Keratinocyte (primary cell): ENCODE results near the gene ZBED6. TPM values are rescaled to one million over a fixed set of nuclear protein-coding genes. Genes with fewer than 3 reads are reported as not detected.

ENCODE experiments used
- DNase-seq: peaks from one replicate; pipeline ENCODE4 v3.0.0-alpha.2; 2011; ENCODE audit warnings: low read depth, missing footprints, low spot score
- FAIRE-seq: peaks from 2 replicates; lab custom pipeline; 2011; peaks lifted over from hg19 to GRCh38; lab: Jason Lieb, UNC
- H2AFZ ChIP-seq: 2 replicates; pipeline ENCODE4 v1.6.0; 2012; ENCODE audit warnings: low read length, control low read depth, inconsistent platforms; ENCODE audit not compliant: control insufficient read depth
- H3K27ac ChIP-seq: 2 replicates; pipeline ENCODE4 v1.5.1; 2011; ENCODE audit warnings: low read length; ENCODE audit not compliant: control insufficient read depth, insufficient read depth
- H3K27me3 ChIP-seq: 3 replicates; pipeline ENCODE4 v1.6.0; 2011; ENCODE audit warnings: low read length; ENCODE audit not compliant: control insufficient read depth, insufficient read depth; ENCODE audit errors: extremely low read depth
- H3K36me3 ChIP-seq, 2 experiments: 2 replicates in 1 of 2; 3 replicates in 1 of 2; pipeline ENCODE4 v1.5.1; 2011; ENCODE audit warnings: low read length in 2 of 2, mild to moderate bottlenecking in 1 of 2; ENCODE audit not compliant: control insufficient read depth in 2 of 2, insufficient read depth in 2 of 2; ENCODE audit errors: extremely low read depth in 1 of 2
- H3K4me1 ChIP-seq: 3 replicates; pipeline ENCODE4 v1.5.1; 2011; ENCODE audit warnings: low read length; ENCODE audit not compliant: control insufficient read depth, insufficient read depth; ENCODE audit errors: extremely low read depth
- H3K4me2 ChIP-seq: 3 replicates; pipeline ENCODE4 v1.6.0; 2011; ENCODE audit warnings: low read depth, low read length; ENCODE audit not compliant: control insufficient read depth, insufficient read depth; ENCODE audit errors: extremely low read depth
- H3K4me3 ChIP-seq, 3 experiments: fragments of 200-600 bp in 1 of 3; sonication (generic) in 1 of 3; 2 replicates in 2 of 3; 3 replicates in 1 of 3; pipeline ENCODE4 v1.5.1; 2011 to 2016; ENCODE audit warnings: low read length in 3 of 3, mild to moderate bottlenecking in 3 of 3, control low read depth in 2 of 3, inconsistent platforms in 1 of 3, low read depth in 1 of 3, mixed read lengths in 1 of 3, mixed run types in 1 of 3, moderate library complexity in 1 of 3; ENCODE audit not compliant: control insufficient read depth in 2 of 3, insufficient read depth in 2 of 3; ENCODE audit errors: extremely low read depth in 1 of 3
- H3K79me2 ChIP-seq: 2 replicates; pipeline ENCODE4 v1.6.0; 2012; ENCODE audit warnings: low read length; ENCODE audit not compliant: control insufficient read depth, insufficient read depth
- H3K9ac ChIP-seq: 3 replicates; pipeline ENCODE4 v1.6.0; 2011; ENCODE audit warnings: low read length; ENCODE audit not compliant: control insufficient read depth, insufficient read depth; ENCODE audit errors: extremely low read depth
- H3K9me1 ChIP-seq: 3 replicates; pipeline ENCODE4 v1.6.0; 2011; ENCODE audit warnings: low read length; ENCODE audit not compliant: control insufficient read depth, insufficient read depth; ENCODE audit errors: extremely low read depth
- H3K9me3 ChIP-seq: 2 replicates; pipeline ENCODE4 v1.5.1; 2012; ENCODE audit warnings: low read depth, low read length; ENCODE audit not compliant: control insufficient read depth
- H4K20me1 ChIP-seq: 3 replicates; pipeline ENCODE4 v1.6.0; 2011; ENCODE audit warnings: low read length; ENCODE audit not compliant: control insufficient read depth, insufficient read depth; ENCODE audit errors: extremely low read depth
- EZH2 ChIP-seq: IDR thresholded peaks from one replicate; pipeline ENCODE4 v1.6.1; 2012; ENCODE audit warnings: inconsistent platforms, mild to moderate bottlenecking, low read length, moderate library complexity
- dilution Hi-C: fragments of 300-500 bp; cut with MboI; formaldehyde crosslinking; loops from one replicate; pipeline ENCODE4 v1.7.0; 2020; ENCODE audit warnings: low sequenced_read_pairs; ENCODE audit not compliant: extremely low pct_ligation_motif_present
- polyA plus RNA-seq, 5 experiments: library from polyadenylated mRNA; depleted of rRNA in 3 of 5; stranded (reverse) in 3 of 5; stranded (forward) in 1 of 5; unstranded in 1 of 5; fragments of >200 nt; gene quantifications; 1 replicate in 1 of 5; 2 replicates in 3 of 5; 3 replicates in 1 of 5; pipeline versions ENCODE4 v1.2.1 to v1.2.3, GENCODE V29; 2011 to 2012; ENCODE audit warnings: missing spikeins in 2 of 5, low read depth in 1 of 5, low replicate concordance in 1 of 5
- small RNA-seq, 3 experiments: library from RNA; depleted of rRNA; stranded (forward); fragments of <200 nt; gene quantifications; one replicate each; pipeline ENCODE3, GENCODE V24; 2012; ENCODE audit warnings: low read depth in 3 of 3, low replicate concordance in 1 of 3; ENCODE audit not compliant: insufficient read length in 3 of 3
- TF ChIP-seq, protein P1 (sequence below), 3 experiments: IDR thresholded peaks in 1 of 3; conservative IDR thresholded peaks in 1 of 3; optimal IDR thresholded peaks in 1 of 3; 2 replicates in 2 of 3; 3 replicates in 1 of 3; pipeline versions ENCODE3 to v1.5.1; 2011; ENCODE audit warnings: low read length in 3 of 3, mild to moderate bottlenecking in 3 of 3, moderate library complexity in 2 of 3, control low read depth in 1 of 3, inconsistent platforms in 1 of 3; ENCODE audit not compliant: insufficient read depth in 2 of 3; ENCODE audit errors: extremely low read depth in 1 of 3

Gene ZBED6
- polyA plus RNA-seq, 1 donor (not counting 4 experiments of a cell fraction or from before 2014, with no cell fraction given) = 8.9 TPM

DNA sequence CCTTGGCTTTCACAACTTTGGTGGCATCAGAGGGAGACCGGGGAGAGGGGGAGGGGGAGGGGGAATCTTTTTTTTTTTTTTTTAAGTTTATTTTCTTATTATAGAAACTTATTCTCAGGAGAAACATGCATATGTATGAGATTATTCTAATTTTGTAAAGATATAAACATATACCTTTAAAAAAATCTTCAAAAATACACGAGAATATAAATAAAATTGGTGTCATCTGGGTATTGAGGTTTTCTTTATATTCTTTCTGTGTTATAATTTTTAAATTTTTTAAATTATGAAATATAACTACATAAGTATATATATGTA is 47.1 kb downstream of the ZBED6 start:
- no peaks in the 10 kb centered on the region for H3K79me2 ChIP-seq
- H2AFZ ChIP-seq = no peak overlapping the region
- H3K9me3 ChIP-seq = no peaks in the 10 kb centered on the region
- no peaks in the 10 kb centered on the region for H3K27me3 ChIP-seq
- peaks cover 16 to 18% of the 10 kb centered on the region in 2 experiments for H3K36me3 ChIP-seq
- no peaks in the 10 kb centered on the region for H3K4me1 ChIP-seq
- no peak overlapping the region for H3K9ac ChIP-seq
- H3K4me2 ChIP-seq = no peak overlapping the region
- no peaks in the 10 kb centered on the region for H4K20me1 ChIP-seq
- DNase-seq (no peak), FAIRE-seq (no peak)
- no peak for TF ChIP-seq EZH2
- TF ChIP-seq, protein P1, sequence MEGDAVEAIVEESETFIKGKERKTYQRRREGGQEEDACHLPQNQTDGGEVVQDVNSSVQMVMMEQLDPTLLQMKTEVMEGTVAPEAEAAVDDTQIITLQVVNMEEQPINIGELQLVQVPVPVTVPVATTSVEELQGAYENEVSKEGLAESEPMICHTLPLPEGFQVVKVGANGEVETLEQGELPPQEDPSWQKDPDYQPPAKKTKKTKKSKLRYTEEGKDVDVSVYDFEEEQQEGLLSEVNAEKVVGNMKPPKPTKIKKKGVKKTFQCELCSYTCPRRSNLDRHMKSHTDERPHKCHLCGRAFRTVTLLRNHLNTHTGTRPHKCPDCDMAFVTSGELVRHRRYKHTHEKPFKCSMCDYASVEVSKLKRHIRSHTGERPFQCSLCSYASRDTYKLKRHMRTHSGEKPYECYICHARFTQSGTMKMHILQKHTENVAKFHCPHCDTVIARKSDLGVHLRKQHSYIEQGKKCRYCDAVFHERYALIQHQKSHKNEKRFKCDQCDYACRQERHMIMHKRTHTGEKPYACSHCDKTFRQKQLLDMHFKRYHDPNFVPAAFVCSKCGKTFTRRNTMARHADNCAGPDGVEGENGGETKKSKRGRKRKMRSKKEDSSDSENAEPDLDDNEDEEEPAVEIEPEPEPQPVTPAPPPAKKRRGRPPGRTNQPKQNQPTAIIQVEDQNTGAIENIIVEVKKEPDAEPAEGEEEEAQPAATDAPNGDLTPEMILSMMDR (optimal IDR thresholded peaks at IDR 0.05 in 1 of 3, IDR thresholded peaks at IDR 0.05 in 1 of 3, conservative IDR thresholded peaks at IDR 0.05 in 1 of 3; ENCODE audit: extremely low read depth in 1 of 3, insufficient read depth in 2 of 3, low read length in 3 of 3) = no peak
- no peak overlapping the region for H3K4me3 ChIP-seq
- dilution Hi-C loops = no loop called here
- H3K27ac ChIP-seq = no peak overlapping the region
- H3K9me1 ChIP-seq = no peaks in the 10 kb centered on the region

GRCh38 chr1:203843435-203843834 is 48.0 kb downstream of the ZBED6 start:
- no peak overlapping the region for H3K4me3 ChIP-seq
- no peaks in the 10 kb centered on the region for H4K20me1 ChIP-seq
- H3K79me2 ChIP-seq = no peaks in the 10 kb centered on the region
- no peak overlapping the region for H3K9ac ChIP-seq
- no peak overlapping the region for H2AFZ ChIP-seq
- no peak for TF ChIP-seq EZH2
- TF ChIP-seq, protein P1 (optimal IDR thresholded peaks at IDR 0.05 in 1 of 3, IDR thresholded peaks at IDR 0.05 in 1 of 3, conservative IDR thresholded peaks at IDR 0.05 in 1 of 3; ENCODE audit: extremely low read depth in 1 of 3, insufficient read depth in 2 of 3, low read length in 3 of 3) = no peak
- no peaks in the 10 kb centered on the region for H3K4me1 ChIP-seq
- no peaks in the 10 kb centered on the region for H3K9me3 ChIP-seq
- DNase-seq = no peak
- no peak overlapping the region for H3K4me2 ChIP-seq
- no peak overlapping the region for H3K27ac ChIP-seq
- H3K27me3 ChIP-seq = no peaks in the 10 kb centered on the region
- dilution Hi-C loops = no loop called here
- FAIRE-seq = no peak
- peaks cover 14 to 24% of the 10 kb centered on the region in 2 experiments for H3K36me3 ChIP-seq
- no peaks in the 10 kb centered on the region for H3K9me1 ChIP-seq

Small RNA genes lying within 50 kb of the gene (small RNA-seq; reads per million reads assigned to genes)
- gene ZC3H11A = 0.27 to 2.5 (median 1.3) reads per million in 3 experiments

Other genes with a start within 250 kb of the ZBED6 start
- 76.9 to 112 TPM (median 84.8 TPM) in 3 replicates for gene ATP2B4, start 168.8 kb upstream of the ZBED6 start, polyA plus RNA-seq
- 0.05 to 0.09 TPM (median 0.07 TPM) in 3 replicates for gene LAX1, start 30.4 kb upstream of the ZBED6 start, polyA plus RNA-seq
- 60.0 to 83.4 TPM (median 78.1 TPM) in 3 replicates for gene ZC3H11A, start within 50 bp of the ZBED6 start, polyA plus RNA-seq
- gene SNRPE, start 66.0 kb downstream of the ZBED6 start, polyA plus RNA-seq = 108 to 303 TPM (median 235 TPM) in 3 replicates